Vagina (tissue), 2 donors: ENCODE results near the gene CFTR.

Source experiments
- CTCF ChIP-seq, 3 experiments: fragments of 450-650 bp in 2 of 3; fragments of 200-600 bp in 1 of 3; sonication (generic) in 1 of 3; IDR thresholded peaks; one replicate each; pipeline ENCODE4 v1.5.1; 2017 to 2019; ENCODE audit warnings: antibody characterized with exemption in 3 of 3, mild to moderate bottlenecking in 2 of 3, moderate library complexity in 2 of 3
- POLR2AphosphoS5 ChIP-seq, 2 donors: sonication (generic); formaldehyde crosslinking; IDR thresholded peaks; one replicate each; pipeline ENCODE4 v1.9.0; 2017; ENCODE audit warnings: antibody characterized with exemption in 2 of 2, mild to moderate bottlenecking in 2 of 2, low read depth in 1 of 2; ENCODE audit not compliant: insufficient read depth in 1 of 2

GRCh38 chr7:117435475-117436043 is 44.3 kb upstream of the CFTR start:
- TF ChIP-seq CTCF (IDR thresholded peaks at IDR 0.05) (no peak), POLR2AphosphoS5 (IDR thresholded peaks at IDR 0.05; ENCODE audit: insufficient read depth in 1 of 2, low read depth in 1 of 2) (no peak)
